Caco-2 (cell line): ENCODE results near the gene ALDH4A1. TPM values are rescaled to one million over a fixed set of nuclear protein-coding genes. Genes with fewer than 3 reads are reported as not detected.

Experiments used
- BruUV-seq: library from RNA; stranded (reverse); fragments of 400-500 nt; replicated peaks from 2 replicates; lab custom pipeline; 2021; lab: Mats Ljungman, UMichigan
- CTCF ChIA-PET: fragments of 300-600 bp; sonication (Branson Sonifier 250); formaldehyde crosslinking; loops from one replicate; lab custom pipeline; 2022; ENCODE audit warnings: antibody characterized with exemption; lab: Charles Lee
- POLR2A ChIA-PET: fragments of 300-600 bp; sonication (Branson Sonifier 250); formaldehyde crosslinking; loops from one replicate; lab custom pipeline; 2022; ENCODE audit warnings: antibody characterized with exemption; lab: Charles Lee
- DNase-seq, 2 experiments: peaks; one replicate each; pipeline versions ENCODE4 v3.0.0 to v3.0.0-alpha.2; 2020 to 2022
- H3K27me3 ChIP-seq: replicated peaks from 2 replicates; pipeline ENCODE4 v1.6.0; 2011; ENCODE audit warnings: low read length; ENCODE audit not compliant: control insufficient read depth, insufficient read depth
- H3K36me3 ChIP-seq: 2 replicates; pipeline ENCODE4 v1.5.1; 2011; ENCODE audit warnings: low read length; ENCODE audit not compliant: control insufficient read depth, insufficient read depth
- H3K4me1 ChIP-seq: fragments of 250-450 bp; sonication (Bioruptor Pico); 2 replicates; pipeline ENCODE4 v1.5.1; 2020; ENCODE audit warnings: mild to moderate bottlenecking
- H3K4me3 ChIP-seq: 2 replicates; pipeline ENCODE4 v1.5.1; 2011; ENCODE audit warnings: low read depth, mild to moderate bottlenecking, control low read depth, low read length
- H3K9me3 ChIP-seq: fragments of 250-450 bp; sonication (Bioruptor Pico); 2 replicates; pipeline ENCODE4 v1.5.1; 2020; ENCODE audit warnings: mild to moderate bottlenecking, moderate library complexity
- H3K27ac Mint-ChIP-seq: one replicate; pipeline ENCODE4 v1.8.0; 2022; ENCODE audit warnings: mixed read lengths; ENCODE audit not compliant: unreplicated experiment
- H3K27me3 Mint-ChIP-seq: one replicate; pipeline ENCODE4 v1.8.0; 2022; ENCODE audit warnings: mixed read lengths; ENCODE audit not compliant: insufficient read depth, unreplicated experiment
- H3K36me3 Mint-ChIP-seq: one replicate; pipeline ENCODE4 v1.8.0; 2022; ENCODE audit warnings: mild to moderate bottlenecking, mixed read lengths; ENCODE audit not compliant: insufficient read depth, unreplicated experiment
- H3K4me1 Mint-ChIP-seq: one replicate; pipeline ENCODE4 v1.8.0; 2022; ENCODE audit warnings: low read depth, mixed read lengths; ENCODE audit not compliant: unreplicated experiment
- H3K4me3 Mint-ChIP-seq: one replicate; pipeline ENCODE4 v1.8.0; 2022; ENCODE audit warnings: mild to moderate bottlenecking, moderate library complexity, mixed read lengths; ENCODE audit not compliant: unreplicated experiment
- H3K9me3 Mint-ChIP-seq: one replicate; pipeline ENCODE4 v1.8.0; 2022; ENCODE audit warnings: mixed read lengths; ENCODE audit not compliant: unreplicated experiment
- intact Hi-C: fragments of 100-400 bp; cut with micrococcal nuclease; formaldehyde crosslinking; loops from one replicate; pipeline ENCODE4 v1.10.0; 2022; ENCODE audit not compliant: unreplicated experiment
- total RNA-seq: library from RNA; stranded (reverse); gene quantifications from 2 replicates; pipeline ENCODE4 v1.2.3, GENCODE V29; 2022
- TF ChIP-seq, protein P1 (sequence below), 2 experiments: fragments of 200-600 bp in 1 of 2; IDR thresholded peaks; 1 replicate in 1 of 2; 2 replicates in 1 of 2; pipeline versions ENCODE4 v1.5.1 to v1.8.0; 2011 to 2022; ENCODE audit warnings: antibody characterized with exemption in 1 of 2, control low read depth in 1 of 2, inconsistent platforms in 1 of 2, low read depth in 1 of 2, low read length in 1 of 2, mild to moderate bottlenecking in 1 of 2, moderate library complexity in 1 of 2; ENCODE audit not compliant: insufficient read depth in 1 of 2, severe bottlenecking in 1 of 2, unreplicated experiment in 1 of 2

ALDH4A1 gene
- total RNA-seq, 1 experiment from 2014 or later, result 18.0 TPM

DNA sequence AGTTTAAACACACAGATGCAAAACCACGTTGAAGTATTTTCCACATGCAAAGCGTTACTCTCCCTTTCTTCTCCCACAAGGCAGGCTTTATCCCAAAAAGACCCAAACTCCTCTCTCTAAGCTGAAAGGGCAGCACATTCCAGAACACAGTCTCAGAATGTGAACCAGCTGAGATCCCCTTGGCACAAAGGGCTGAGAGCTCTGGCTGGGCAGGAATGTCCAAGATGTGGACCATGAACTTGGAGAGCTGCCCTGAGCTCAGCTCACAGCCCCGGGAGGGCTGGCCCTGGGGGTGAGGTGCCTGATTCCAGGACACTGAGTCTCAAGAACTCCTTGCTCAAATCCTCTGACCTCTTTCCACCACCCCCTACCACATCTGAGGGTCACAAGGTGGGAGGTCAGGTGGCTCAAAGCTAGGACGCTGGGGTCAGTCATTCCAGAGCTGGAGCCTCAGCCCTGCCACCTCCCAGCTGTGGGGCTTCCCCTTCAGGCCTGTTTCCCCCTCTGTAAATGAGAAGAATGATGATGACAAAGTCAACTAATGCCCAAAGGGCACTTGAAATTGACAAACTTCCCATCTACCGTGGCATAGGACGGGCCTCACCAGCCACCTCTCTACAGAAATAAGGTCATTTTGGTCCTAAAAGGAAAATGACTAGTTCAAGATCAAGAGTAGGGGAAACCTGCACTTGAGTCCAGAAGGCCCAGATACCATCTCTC lies 11.5 kb downstream of the ALDH4A1 start:
- no peaks in the 10 kb centered on the region for H3K9me3 Mint-ChIP-seq
- H3K36me3 ChIP-seq, result no peaks in the 10 kb centered on the region
- intact Hi-C loops, result no loop called here
- H3K9me3 ChIP-seq, result no peaks in the 10 kb centered on the region
- BruUV-seq, result no TSS peak
- H3K36me3 Mint-ChIP-seq, result peaks cover 6% of the 10 kb centered on the region
- CTCF ChIA-PET, result no interaction called here
- TF ChIP-seq, protein P1, sequence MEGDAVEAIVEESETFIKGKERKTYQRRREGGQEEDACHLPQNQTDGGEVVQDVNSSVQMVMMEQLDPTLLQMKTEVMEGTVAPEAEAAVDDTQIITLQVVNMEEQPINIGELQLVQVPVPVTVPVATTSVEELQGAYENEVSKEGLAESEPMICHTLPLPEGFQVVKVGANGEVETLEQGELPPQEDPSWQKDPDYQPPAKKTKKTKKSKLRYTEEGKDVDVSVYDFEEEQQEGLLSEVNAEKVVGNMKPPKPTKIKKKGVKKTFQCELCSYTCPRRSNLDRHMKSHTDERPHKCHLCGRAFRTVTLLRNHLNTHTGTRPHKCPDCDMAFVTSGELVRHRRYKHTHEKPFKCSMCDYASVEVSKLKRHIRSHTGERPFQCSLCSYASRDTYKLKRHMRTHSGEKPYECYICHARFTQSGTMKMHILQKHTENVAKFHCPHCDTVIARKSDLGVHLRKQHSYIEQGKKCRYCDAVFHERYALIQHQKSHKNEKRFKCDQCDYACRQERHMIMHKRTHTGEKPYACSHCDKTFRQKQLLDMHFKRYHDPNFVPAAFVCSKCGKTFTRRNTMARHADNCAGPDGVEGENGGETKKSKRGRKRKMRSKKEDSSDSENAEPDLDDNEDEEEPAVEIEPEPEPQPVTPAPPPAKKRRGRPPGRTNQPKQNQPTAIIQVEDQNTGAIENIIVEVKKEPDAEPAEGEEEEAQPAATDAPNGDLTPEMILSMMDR (IDR thresholded peaks at IDR 0.05; ENCODE audit: insufficient read depth in 1 of 2, low read depth in 1 of 2, low read length in 1 of 2, severe bottlenecking in 1 of 2, unreplicated experiment in 1 of 2), result no peak
- H3K4me3 ChIP-seq, result no peak overlapping the region
- H3K4me1 Mint-ChIP-seq, result peaks cover 7% of the 10 kb centered on the region
- DNase-seq, result no peak
- H3K4me1 ChIP-seq, result peaks cover 18% of the 10 kb centered on the region
- no peak overlapping the region for H3K4me3 Mint-ChIP-seq
- POLR2A ChIA-PET, result no interaction called here
- no peak overlapping the region for H3K27ac Mint-ChIP-seq
- no peaks in the 10 kb centered on the region for H3K27me3 Mint-ChIP-seq
- H3K27me3 ChIP-seq, result no peaks in the 10 kb centered on the region

DNA sequence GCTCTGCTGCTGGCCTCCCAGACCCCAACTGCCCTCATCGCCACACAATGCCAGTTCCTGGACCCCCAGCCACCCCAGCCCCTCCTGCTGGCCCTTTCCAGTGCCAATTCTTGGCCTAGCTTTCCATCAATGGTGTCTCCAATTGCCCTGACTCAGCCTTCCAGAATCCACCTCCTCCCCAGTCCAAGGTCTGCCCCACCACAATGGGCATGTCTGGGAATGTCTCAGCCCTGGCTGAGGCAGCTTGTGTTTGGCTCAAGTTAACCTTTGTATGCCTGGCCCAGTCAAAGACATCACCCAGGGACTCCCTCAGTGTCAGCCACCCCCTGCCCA lies 16.4 kb downstream of the ALDH4A1 start:
- Histone ChIP-seq H3K9me3 (no peaks in the 10 kb centered on the region), H3K4me1 (no peaks in the 10 kb centered on the region), H3K4me3 (no peak overlapping the region), H3K36me3 (no peaks in the 10 kb centered on the region), H3K27me3 (no peaks in the 10 kb centered on the region)
- no peaks in the 10 kb centered on the region for H3K4me1 Mint-ChIP-seq
- no peak for DNase-seq
- H3K27ac Mint-ChIP-seq, result no peak overlapping the region
- H3K27me3 Mint-ChIP-seq, result no peaks in the 10 kb centered on the region
- intact Hi-C loops, result no loop called here
- ChIA-PET CTCF (interaction anchor here (1.2 kb wide), 1 partner anchor 15 kb away, joined by 3 read pairs; no protein-coding TSS in a partner anchor), POLR2A (no interaction called here)
- TF ChIP-seq, protein P1 (IDR thresholded peaks at IDR 0.05; ENCODE audit: insufficient read depth in 1 of 2, low read depth in 1 of 2, low read length in 1 of 2, severe bottlenecking in 1 of 2, unreplicated experiment in 1 of 2), result no peak
- BruUV-seq, result no TSS peak
- no peak overlapping the region for H3K4me3 Mint-ChIP-seq
- no peaks in the 10 kb centered on the region for H3K36me3 Mint-ChIP-seq
- H3K9me3 Mint-ChIP-seq, result no peaks in the 10 kb centered on the region

DNA sequence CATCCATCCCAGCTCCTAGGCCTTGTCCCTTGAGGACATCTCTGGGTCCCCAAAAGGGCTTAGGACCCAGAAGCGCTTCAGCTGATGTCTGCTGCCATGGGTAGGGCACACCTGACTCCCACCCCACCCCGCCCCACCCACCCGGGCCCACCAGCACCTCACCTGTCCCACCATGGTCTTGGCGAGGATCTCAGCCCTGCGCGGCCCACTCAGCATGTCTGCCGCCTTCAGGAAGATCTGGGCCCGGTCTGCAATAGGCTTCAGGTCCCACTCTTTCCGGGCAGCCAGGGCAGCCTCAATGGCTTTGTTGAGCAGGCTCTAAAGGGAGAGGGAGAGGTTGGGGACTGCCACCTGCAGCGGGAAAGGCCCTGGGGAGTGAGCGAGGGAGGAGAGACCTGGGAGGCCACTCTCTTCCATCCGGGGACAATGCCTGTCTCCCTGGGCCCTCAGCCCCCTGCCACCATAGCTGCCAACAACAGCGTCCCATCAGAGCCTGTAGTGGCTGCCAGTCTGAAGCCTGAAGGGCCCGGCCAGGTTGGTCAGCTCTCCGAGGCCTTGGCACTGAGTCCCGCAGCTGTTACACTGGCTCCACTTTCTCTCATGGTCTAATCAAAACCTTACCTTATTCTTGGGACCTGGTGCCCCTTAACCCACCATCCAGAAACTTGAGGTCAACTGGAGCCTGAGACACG lies 16.9 kb downstream of the ALDH4A1 start:
- H3K27me3 ChIP-seq, result no peaks in the 10 kb centered on the region
- H3K9me3 Mint-ChIP-seq, result no peaks in the 10 kb centered on the region
- no peaks in the 10 kb centered on the region for H3K27me3 Mint-ChIP-seq
- DNase-seq, result no peak
- no peaks in the 10 kb centered on the region for H3K4me1 Mint-ChIP-seq
- no peaks in the 10 kb centered on the region for H3K4me1 ChIP-seq
- POLR2A ChIA-PET, result no interaction called here
- H3K4me3 Mint-ChIP-seq, result no peak overlapping the region
- BruUV-seq, result no TSS peak
- no peak overlapping the region for H3K4me3 ChIP-seq
- H3K36me3 Mint-ChIP-seq, result no peaks in the 10 kb centered on the region
- intact Hi-C loops, result loop anchor here (2.0 kb wide), 1 partner anchor 17 kb away; the partner anchor contains the start of gene ALDH4A1
- H3K36me3 ChIP-seq, result no peaks in the 10 kb centered on the region
- TF ChIP-seq, protein P1 (IDR thresholded peaks at IDR 0.05; ENCODE audit: insufficient read depth in 1 of 2, low read depth in 1 of 2, low read length in 1 of 2, severe bottlenecking in 1 of 2, unreplicated experiment in 1 of 2), result no peak
- CTCF ChIA-PET, result interaction anchor here (1.6 to 1.8 kb wide), 2 partner anchors 10 to 17 kb away, joined by 10 to 11 read pairs; partner anchors contain the start of gene ALDH4A1
- no peak overlapping the region for H3K27ac Mint-ChIP-seq
- no peaks in the 10 kb centered on the region for H3K9me3 ChIP-seq
